Hepatic stellate cell (primary cell): ENCODE results near the gene PSMD2.
"Not testable (repeated sequence)": the region's sequence is repeated elsewhere in the genome, so short reads cannot be mapped to it uniquely, and the experiment has no call there.

ENCODE experiments used
- DNase-seq: peaks from one replicate; pipeline ENCODE4 v3.0.0; 2011; ENCODE audit warnings: low spot score

Gene PSMD2

GRCh38 chr3:184298759-184299487, at the start of gene PSMD2:
PSMD2 (plus strand) TSS chr3:184299241; CDS start chr3:184299267, 26 bp downstream.
- DNase-seq: peak; percentile 95

DNA sequence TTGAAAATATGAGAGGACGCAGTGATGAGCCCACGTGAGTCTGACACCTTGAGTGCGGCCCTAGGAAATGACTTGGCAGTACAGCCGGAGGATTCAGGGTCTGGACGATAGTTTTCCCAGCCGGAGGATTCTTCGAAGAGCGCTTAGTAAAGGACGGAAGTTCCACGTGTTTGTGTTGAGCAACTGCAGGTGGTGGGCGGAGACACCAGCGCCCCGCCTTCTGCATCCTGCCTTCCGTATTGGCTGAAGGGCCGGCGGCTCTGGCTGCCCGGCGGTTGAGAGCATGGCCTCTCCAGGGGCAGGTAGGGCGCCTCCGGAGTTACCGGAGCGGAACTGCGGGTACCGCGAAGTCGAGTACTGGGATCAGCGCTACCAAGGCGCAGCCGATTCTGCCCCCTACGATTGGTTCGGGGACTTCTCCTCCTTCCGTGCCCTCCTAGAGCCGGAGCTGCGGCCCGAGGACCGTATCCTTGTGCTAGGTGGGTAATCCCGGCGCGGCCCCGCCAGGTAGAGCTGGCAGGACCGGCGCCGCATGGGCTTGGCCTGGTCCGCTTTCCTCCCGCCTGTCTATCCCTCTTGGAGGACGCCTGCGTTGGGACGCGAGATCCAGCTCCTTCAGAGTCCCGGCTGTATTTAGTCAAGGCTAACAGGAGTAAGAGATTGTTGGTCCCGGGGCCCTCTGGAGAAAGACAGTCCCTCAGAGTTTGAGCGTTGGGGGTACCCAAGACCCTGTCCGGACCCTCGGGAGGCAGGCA, 49.5 kb upstream of the PSMD2 start, which contains the start of gene EEF1AKMT4:
EEF1AKMT4 (plus strand) TSS at position 261 of the 755 bp plus-strand sequence; CDS start at position 284, 23 bp downstream.
- DNase-seq: peak; percentile 97

GRCh38 chr3:184250167-184250828, 48.7 kb upstream of the PSMD2 start:
- DNase-seq: peak; percentile 90

GRCh38 chr3:184255291-184256039, 43.6 kb upstream of the PSMD2 start:
- no peak for DNase-seq

DNA sequence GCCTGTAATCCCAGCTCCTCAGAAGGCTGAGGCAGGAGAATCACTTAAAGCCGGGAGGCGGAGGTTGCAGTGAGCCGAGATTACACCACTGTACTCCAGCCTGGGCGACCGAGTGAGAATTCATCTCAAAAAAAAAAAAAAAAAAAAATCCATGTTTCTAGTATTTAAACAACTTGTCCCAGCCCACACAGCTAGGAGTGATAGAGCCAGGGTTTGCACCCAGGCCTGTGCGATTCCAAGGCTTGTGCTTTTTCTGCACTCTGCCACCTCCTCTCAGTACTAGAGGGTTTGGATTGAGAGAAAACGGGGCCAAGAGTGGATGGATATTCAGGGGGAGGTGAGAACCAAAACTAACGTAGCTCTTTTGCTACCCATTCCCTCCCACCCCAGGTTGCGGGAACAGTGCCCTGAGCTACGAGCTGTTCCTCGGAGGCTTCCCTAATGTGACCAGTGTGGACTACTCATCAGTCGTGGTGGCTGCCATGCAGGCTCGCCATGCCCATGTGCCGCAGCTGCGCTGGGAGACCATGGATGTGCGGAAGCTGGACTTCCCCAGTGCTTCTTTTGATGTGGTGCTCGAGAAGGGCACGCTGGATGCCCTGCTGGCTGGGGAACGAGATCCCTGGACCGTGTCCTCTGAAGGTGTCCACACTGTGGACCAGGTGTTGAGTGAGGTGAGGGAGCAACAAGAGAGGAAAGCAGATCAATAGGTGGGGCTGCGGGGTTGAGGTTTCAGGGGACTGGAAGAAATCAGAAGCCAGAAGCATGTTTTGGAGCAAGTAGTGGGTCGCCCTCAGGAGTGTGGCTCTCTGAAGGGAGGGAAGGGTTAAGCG, 41.7 kb upstream of the PSMD2 start:
- no peak for DNase-seq

DNA sequence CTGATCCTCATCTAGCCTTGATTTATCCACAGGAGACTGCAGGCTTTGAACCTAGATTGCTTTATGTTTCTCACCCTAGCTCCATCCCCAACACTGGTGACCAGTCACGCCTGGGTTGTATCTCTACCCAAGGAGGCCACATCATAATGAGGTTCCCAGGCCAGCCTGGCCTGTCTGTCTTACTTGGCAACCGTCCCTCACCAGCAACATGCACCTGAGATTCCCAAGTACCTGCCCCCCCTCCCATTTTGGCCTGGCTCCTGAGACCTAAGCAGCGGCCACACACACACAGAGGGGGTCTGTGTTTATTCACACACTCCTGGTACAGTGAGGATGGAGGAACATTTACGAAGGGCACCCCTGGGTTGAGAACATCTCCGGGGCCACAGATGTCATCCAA, 40.1 kb upstream of the PSMD2 start:
- DNase-seq: no peak

GRCh38 chr3:184259396-184259877, 39.6 kb upstream of the PSMD2 start:
- no peak for DNase-seq

DNA sequence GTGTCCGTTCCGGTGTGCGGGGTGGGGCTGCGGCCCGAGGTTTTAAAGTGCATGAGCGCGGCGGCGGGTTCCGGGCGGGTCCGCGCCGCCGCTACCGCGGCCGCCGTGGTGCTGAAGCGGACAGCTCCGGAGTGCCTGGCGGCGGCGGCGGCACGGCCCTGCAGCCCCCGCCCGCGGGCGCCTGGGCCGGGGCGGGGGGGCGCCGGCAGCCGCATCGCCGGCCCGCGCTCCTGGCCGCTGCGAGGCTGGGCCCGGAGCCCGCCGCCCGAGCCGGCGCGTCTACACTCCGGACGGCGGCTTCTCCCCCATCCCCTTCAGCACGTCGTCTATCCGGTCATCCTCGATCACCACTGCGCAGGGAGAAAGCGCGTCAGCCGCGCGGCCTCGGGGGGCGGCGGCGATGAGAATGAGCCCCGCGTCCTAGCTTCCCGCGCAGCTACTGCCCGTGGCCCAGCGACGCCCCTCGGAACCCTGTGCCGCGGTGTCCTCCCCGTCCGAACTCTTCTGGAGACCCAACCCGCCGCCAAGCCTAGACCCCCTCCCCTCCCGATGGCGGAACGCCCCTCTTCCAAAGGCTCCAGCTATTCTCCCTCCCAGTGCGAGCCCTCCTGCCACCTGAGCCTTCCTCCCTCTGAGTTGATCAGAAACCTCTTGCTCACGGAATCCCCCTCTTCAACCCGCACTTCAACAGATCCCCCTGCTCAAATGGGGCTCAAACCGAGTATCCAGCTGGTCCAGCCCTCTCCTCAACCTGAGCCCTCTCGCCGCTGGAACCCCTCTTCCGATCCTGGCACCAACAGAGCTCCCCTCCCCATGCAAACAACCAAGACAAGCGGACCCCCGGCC, 38.9 kb upstream of the PSMD2 start:
- DNase-seq: peak; percentile 70

- DNase-seq: no peak
Measured at GRCh38 chr3:184260724-184261269, 38.2 kb upstream of the PSMD2 start.

DNA sequence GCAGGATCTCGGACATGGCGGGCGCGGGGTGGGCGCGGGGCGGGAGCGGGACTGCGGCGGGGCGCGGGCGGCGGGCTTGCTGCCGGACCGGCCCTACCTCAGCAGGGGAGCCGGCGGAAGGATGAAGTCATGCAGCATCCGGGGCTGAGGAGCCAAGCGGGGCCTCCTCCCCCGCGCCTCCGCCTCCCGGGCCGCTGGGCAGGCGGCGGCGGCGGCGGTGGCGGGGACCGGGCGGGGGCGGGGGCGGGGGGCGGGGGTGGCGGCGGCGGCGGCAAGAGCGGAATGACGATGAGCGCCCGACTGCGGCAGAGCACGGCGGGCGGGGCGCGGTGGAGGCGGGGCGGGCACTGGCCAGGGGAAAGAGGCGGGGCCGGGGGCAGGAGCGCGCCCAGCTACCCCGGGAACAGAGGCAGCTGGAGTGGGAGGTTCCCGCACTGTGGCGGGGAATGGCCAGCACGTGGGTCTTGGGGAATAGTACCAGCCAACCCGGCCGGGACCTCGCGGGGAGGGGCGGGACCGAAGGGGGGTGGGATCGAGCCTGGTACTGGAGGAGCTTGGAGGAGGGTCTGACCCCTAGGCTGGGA, 37.7 kb upstream of the PSMD2 start, which contains the start of gene CAMK2N2:
CAMK2N2 (minus strand) TSS at position 284 of the 584 bp plus-strand sequence; CDS start at position 16, 268 bp downstream.
- peak; percentile 79 for DNase-seq

DNA sequence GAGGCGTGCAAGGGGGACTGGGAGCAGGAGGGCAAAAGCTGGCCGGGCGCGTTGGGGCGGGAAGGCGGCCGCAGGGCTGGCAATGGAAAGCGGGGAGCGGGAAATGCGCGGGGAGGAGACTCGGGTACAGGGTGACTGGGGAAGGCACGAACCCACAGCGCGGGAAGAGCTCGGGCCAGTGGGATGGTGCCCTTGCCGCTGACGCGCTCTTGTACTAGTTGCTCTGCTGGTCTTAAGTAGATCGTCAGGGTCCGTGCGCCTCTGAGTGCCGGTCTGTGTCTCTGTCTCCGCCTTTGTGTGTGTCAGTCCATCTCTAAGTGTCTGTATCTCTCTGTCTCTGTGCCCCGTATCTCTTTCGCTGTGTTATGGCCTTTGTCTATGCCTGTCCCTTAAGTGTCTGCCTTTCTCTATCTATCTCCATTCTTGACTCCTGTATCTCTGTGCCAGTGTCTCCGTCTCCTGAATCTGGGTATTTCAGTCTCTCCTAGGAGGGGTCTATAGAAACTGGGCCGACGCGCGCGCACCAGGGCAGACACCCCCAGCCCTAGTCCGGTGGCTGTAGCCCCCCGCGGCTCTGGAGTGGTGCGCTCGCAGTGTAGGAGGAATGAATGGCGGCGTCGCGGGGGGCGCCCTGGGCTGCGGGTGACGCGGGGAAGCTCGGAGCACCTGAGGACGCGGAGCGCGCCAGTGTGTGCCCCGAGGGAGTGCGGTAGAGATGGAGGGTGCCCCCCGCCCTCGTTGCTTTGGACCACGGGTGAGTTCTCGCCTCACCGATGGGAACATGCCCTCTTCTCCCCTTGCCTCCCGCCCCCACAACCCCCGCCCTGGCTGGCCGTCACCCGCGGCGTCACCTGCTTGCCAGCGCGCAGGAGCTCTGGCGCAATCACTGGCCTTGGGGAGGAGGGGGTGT, 36.9 kb upstream of the PSMD2 start:
- DNase-seq: peak; percentile 54

- no peak for DNase-seq
Measured at GRCh38 chr3:184262764-184263179, 36.3 kb upstream of the PSMD2 start.

DNA sequence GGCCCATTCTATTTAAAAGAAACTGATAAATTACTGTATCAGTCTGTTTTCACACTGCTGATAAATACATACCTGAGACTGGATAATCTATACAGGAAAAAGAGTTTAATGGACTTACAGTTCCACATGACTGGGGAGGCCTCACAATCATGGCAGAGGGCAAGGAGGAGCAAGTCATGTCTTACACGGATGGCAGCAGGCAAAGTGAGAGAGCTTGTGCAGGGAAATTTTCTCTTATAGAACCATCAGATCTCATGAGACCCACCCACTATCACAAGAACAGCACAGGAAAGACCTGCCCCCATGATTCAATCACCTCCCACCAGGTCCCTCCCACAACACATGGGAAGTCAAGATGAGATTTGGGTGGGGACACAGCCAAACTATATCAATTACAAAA, 31.8 kb upstream of the PSMD2 start:
- DNase-seq: not testable (repeated sequence)

DNA sequence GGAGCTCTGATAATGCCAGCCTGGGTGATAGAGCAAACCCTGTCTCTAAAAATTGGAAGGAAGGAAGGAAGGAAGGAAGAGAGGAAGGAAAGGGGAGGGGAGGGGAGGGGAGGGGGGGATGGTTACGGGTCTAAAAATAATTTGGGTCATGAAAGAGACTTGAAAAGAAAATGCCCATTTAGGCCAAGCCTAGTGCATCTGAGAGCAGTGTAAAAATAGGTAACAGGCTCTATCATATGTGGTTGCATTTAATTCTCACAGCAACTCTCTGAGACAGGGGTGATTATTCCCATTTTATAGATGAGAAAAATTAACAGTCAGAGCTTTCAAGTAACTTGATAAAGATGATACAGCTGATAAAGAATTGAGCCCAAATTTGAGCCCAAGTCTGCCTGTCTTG, 26.8 kb upstream of the PSMD2 start:
- no peak for DNase-seq

DNA sequence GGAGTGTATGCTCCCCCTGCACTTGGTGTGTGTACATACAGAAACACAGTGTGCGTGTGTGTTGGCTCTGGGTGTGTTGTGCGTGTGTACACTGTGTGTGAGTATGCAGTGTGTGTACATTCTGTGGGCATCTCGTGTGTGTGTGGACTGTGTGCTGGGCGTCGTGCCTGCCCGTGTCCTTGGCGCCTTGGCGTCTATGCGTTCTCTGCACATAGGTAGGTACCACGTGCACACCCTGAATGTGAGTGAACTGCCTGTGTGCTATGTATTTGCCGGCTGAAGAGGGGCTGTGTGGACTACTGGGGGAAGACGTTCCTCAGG, 23.7 kb upstream of the PSMD2 start:
- no peak for DNase-seq

DNA sequence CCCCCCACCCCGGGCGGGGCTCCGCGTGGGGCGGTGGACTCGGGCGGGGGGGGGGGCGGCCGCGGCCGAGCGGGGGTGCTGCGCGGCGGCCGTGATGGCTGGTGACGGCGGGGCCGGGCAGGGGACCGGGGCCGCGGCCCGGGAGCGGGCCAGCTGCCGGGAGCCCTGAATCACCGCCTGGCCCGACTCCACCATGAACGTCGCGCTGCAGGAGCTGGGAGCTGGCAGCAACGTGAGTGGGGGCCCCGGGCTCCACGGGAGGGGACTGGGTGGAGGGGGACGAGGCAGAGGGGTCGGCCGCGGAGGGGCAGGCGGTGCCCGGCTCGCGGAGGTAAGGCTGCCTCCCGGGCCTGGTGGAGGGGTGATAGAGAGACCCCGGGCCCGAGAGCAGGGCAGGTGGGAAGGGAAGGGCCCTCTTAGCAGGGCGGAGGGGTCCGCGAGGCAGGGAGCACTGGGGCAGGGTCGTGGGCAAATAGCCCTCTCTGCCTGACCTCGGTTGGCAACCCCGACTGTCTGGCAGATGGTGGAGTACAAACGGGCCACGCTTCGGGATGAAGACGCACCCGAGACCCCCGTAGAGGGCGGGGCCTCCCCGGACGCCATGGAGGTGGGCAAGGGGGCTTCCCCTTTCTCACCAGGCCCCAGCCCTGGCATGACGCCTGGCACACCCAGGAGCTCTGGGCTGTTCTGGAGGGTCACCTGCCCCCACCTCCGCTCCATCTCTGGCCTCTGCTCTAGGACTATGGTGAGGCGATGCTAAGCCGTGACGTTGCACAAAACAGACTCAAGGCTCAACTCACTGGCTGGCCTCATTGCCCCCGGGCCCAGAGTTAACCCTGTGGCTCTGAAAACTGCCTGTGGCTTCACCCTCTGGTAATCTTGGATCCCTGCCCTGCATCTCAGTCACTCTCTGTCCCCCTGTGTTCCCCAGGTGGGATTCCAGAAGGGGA, 22.8 kb upstream of the PSMD2 start, which contains the start of gene ECE2:
ECE2 (plus strand) TSS at position 62 of the 950 bp plus-strand sequence; CDS start at position 194, 132 bp downstream.
- peak; percentile 32 for DNase-seq

DNA sequence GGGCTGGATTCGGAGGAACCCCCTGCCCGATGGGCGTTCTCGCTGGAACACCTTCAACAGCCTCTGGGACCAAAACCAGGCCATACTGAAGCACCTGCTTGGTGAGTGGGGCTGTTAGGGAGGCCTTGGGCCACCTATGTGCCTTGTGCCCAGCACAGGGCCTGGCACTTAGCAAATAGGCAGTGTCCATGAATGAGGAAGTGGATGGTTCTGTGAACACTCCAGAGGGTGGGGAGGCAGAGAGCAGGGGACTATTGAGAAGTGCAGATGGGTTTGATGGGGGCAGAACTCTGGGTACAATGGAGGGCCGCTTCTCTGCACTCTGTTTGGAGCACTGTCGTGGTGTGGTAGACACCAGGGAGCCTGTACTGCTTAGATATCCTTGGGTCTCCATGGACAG, 21.7 kb upstream of the PSMD2 start:
- DNase-seq: no peak
